GM18502 (cell line): ENCODE measurements around the gene NANOS2.

Experiments used
- ATAC-seq: cut with Tn5 transposase; IDR thresholded peaks from one replicate; pipeline ENCODE4 v1.9.1; 2021; ENCODE audit warnings: mild to moderate bottlenecking; ENCODE audit not compliant: unreplicated experiment, poor library complexity

NANOS2 gene

GRCh38 chr19:45913874-45914830, at the start of gene NANOS2:
TSS of gene NANOS2 (minus strand) at chr19:45914778. CDS start at chr19:45914693, 85 bp downstream.
- no peak for ATAC-seq

GRCh38 chr19:45962021-45962420, 47.4 kb upstream of the NANOS2 start:
- no peak for ATAC-seq

- no peak for ATAC-seq
Observed at GRCh38 chr19:45960595-45961235, 46.1 kb upstream of the NANOS2 start.

- no peak for ATAC-seq
Observed at GRCh38 chr19:45959517-45960025, 45.0 kb upstream of the NANOS2 start.

- ATAC-seq, result no peak
Observed at GRCh38 chr19:45958769-45959516, 44.4 kb upstream of the NANOS2 start.

- no peak for ATAC-seq
Observed at GRCh38 chr19:45958320-45958719, 43.7 kb upstream of the NANOS2 start.

- ATAC-seq, result no peak
Observed at GRCh38 chr19:45955905-45956608, 41.5 kb upstream of the NANOS2 start.

- ATAC-seq, result no peak
Observed at GRCh38 chr19:45954156-45954555, 39.6 kb upstream of the NANOS2 start.

- no peak for ATAC-seq
Observed at GRCh38 chr19:45953676-45954075, 39.1 kb upstream of the NANOS2 start.

GRCh38 chr19:45952686-45953505, 38.3 kb upstream of the NANOS2 start:
- no peak for ATAC-seq

- ATAC-seq, result no peak
Observed at GRCh38 chr19:45952341-45952685, 37.7 kb upstream of the NANOS2 start.

GRCh38 chr19:45947926-45948325, 33.3 kb upstream of the NANOS2 start:
- no peak for ATAC-seq

- ATAC-seq, result no peak
Observed at GRCh38 chr19:45940515-45940805, 25.9 kb upstream of the NANOS2 start.

- ATAC-seq, result no peak
Observed at GRCh38 chr19:45939792-45940514, 25.4 kb upstream of the NANOS2 start.

- ATAC-seq, result no peak
Observed at GRCh38 chr19:45938733-45939319, 24.2 kb upstream of the NANOS2 start.

- ATAC-seq, result no peak
Observed at GRCh38 chr19:45935267-45935666, 20.7 kb upstream of the NANOS2 start.

GRCh38 chr19:45934551-45935230, 20.1 kb upstream of the NANOS2 start:
- ATAC-seq, result no peak

GRCh38 chr19:45933759-45934158, 19.2 kb upstream of the NANOS2 start:
- no peak for ATAC-seq
